Muscle of leg (tissue), 11 donors: ENCODE data around the gene MON2. TPM values are rescaled to one million over a fixed set of nuclear protein-coding genes. Genes with fewer than 3 reads are reported as not detected.

Source experiments
- DNase-seq: peaks from one replicate; pipeline ENCODE4 v3.0.0; 2013
- H3K27ac ChIP-seq: one replicate; pipeline ENCODE4 v1.5.1; 2013; ENCODE audit warnings: mild to moderate bottlenecking, low read length, control low read depth
- H3K27me3 ChIP-seq: one replicate; pipeline ENCODE4 v1.6.1; 2013; ENCODE audit warnings: low read length; ENCODE audit not compliant: control insufficient read depth, insufficient read depth
- H3K36me3 ChIP-seq: one replicate; pipeline ENCODE4 v1.6.1; 2013; ENCODE audit warnings: low read length; ENCODE audit not compliant: control insufficient read depth, insufficient read depth
- H3K4me1 ChIP-seq: one replicate; pipeline ENCODE4 v1.6.1; 2013; ENCODE audit warnings: low read length; ENCODE audit not compliant: control insufficient read depth, insufficient read depth
- H3K4me3 ChIP-seq: one replicate; pipeline ENCODE4 v1.5.1; 2013; ENCODE audit warnings: low read length, control low read depth
- H3K9me3 ChIP-seq: replicated peaks from 2 replicates; pipeline ENCODE4 v1.6.1; 2013; ENCODE audit warnings: low read depth, low read length; ENCODE audit not compliant: control insufficient read depth
- WGBS: methylation state at CpG from one replicate; pipeline ENCODE4 v1.1.5; 2013; ENCODE audit warnings: missing lambda C conversion rate; ENCODE audit not compliant: insufficient coverage; 5-methylcytosine and 5-hydroxymethylcytosine counted together
- polyA plus RNA-seq, 8 donors: library from polyadenylated mRNA; unstranded; fragments of 120-200 nt; gene quantifications; one replicate each; pipeline versions ENCODE4 v1.2.1 to v1.2.3, GENCODE V29; 2013; ENCODE audit warnings: inconsistent platforms in 1 of 8, low replicate concordance in 1 of 8; ENCODE audit not compliant: insufficient read length in 8 of 8, insufficient read depth in 1 of 8
- total RNA-seq: library from RNA; stranded (reverse); fragments of 120-200 nt; gene quantifications from one replicate; pipeline ENCODE4 v1.2.4, GENCODE V29; 2013

The MON2 gene
- total and polyA plus RNA-seq, 9 donors: 30.7 to 43.5 (median 32.6) TPM

DNA sequence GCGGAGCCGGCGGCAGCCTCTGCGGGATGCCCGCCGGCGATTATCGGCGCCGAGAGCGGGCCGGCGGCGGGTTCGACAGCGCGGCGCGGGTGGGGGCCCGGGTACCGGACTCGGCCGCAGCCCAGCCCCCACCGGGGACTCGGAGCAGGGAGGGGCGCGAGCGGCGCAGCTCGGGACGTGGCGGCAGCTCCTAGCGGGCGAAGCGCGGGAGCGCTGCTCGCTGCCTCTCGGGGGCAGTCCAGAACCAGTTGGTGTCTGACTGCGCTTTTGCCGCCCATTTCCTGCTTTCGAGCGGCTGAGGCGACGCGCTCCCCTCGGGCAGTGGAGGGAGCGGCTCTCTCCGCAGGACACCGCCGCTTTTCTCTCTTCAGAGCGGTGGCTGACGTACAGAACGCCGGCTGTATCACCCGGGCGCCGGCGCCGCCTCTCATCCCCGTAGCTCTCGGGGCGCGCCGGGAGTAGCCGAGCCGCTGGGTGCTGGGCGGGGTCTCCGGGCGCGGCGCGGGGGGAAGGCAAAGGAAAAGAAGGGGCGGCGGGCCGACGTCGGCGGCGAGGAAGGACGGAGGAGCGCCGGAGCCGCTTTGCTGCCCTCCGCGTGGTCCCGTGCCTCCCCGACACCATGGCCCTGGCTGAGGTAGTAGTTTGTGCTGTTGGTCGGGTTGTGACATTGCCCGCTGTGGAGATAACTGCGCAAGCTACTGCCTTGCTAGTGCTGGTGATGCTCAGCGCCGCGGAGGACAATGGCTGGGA, 136.6 kb downstream of the MON2 start:
- H3K27ac ChIP-seq: peak overlapping the region; percentile 97
- H3K27me3 ChIP-seq: no peaks in the 10 kb centered on the region
- H3K9me3 ChIP-seq: no peaks in the 10 kb centered on the region
- H3K4me1 ChIP-seq: peaks cover 5% of the 10 kb centered on the region
- under 1% methylated on average over 82 of the region's 94 CpGs for WGBS
- H3K36me3 ChIP-seq: no peaks in the 10 kb centered on the region
- DNase-seq: peak; percentile 94
- peak overlapping the region; percentile 88 for H3K4me3 ChIP-seq

DNA sequence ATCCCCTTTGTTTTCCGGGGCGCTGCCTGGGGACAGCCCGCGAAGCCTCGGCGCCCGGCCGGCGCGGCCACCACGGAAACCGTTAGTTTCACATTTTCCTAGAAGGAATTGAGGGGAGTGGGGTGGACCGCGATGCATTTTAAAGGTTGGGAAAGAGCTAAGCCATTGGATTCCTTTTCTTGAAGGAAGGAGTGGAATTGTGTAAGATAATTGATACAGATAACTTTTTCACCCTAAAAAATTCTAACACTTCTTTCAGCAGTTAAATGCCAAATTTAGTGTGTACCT, 137.1 kb downstream of the MON2 start:
- peak overlapping the region; percentile 88 for H3K4me3 ChIP-seq
- H3K27ac ChIP-seq: peak overlapping the region; percentile 97
- WGBS: 0% methylated on average over 12 of the region's 14 CpGs
- DNase-seq: no peak
- H3K9me3 ChIP-seq: no peaks in the 10 kb centered on the region
- H3K36me3 ChIP-seq: peaks cover 1% of the 10 kb centered on the region
- peaks cover 5% of the 10 kb centered on the region for H3K4me1 ChIP-seq
- no peaks in the 10 kb centered on the region for H3K27me3 ChIP-seq

DNA sequence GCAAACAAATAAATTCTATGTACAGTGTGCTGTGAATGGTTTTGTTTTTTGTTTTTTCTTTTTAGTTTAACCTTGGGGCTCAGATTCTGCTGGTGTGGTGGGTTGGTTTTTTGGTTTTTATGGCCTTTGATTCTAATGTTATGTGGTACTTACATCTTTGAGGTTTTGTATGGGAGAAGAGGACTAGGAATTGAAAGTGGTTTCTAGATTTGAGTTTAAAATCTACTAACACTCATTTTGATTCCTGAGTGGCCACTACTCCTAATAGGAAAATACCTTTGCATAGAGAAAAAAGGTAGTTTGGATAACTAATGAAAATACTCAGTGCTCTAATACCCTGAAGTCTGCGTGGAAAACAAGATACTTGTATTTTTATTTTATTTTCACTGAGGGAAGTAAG, 137.7 kb downstream of the MON2 start:
- peaks cover 5% of the 10 kb centered on the region for H3K4me1 ChIP-seq
- H3K27ac ChIP-seq: peak overlapping the region; percentile 97
- DNase-seq: no peak
- peak overlapping the region; percentile 88 for H3K4me3 ChIP-seq
- H3K9me3 ChIP-seq: no peaks in the 10 kb centered on the region
- WGBS: no CpG with 5 or more reads among the region's 1 CpG
- peaks cover 3% of the 10 kb centered on the region for H3K36me3 ChIP-seq
- no peaks in the 10 kb centered on the region for H3K27me3 ChIP-seq

DNA sequence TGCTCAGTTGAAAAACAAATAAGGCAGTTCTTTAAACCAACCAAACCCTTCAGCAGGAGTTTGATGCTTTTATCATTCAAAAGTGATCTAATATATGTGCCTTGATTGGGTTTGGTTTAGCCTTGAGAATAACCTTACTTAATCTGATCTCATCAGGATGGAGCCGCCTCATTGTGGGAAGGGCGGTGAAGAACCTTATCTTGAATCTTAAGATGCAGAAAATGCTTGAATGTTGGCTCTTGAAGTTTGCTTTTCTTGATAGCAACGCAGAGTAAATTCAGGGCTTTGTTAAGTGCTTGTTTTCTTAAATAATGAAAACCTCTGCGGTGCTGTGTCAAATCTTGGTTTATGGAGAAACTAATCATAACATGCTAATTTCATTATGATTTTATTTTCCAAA, 138.2 kb downstream of the MON2 start:
- H3K27me3 ChIP-seq: no peaks in the 10 kb centered on the region
- H3K4me1 ChIP-seq: peaks cover 5% of the 10 kb centered on the region
- peak overlapping the region; percentile 88 for H3K4me3 ChIP-seq
- H3K36me3 ChIP-seq: peaks cover 3% of the 10 kb centered on the region
- H3K27ac ChIP-seq: peak overlapping the region; percentile 97
- no CpG with 5 or more reads among the region's 4 CpGs for WGBS
- no peaks in the 10 kb centered on the region for H3K9me3 ChIP-seq
- DNase-seq: peak; percentile 47

DNA sequence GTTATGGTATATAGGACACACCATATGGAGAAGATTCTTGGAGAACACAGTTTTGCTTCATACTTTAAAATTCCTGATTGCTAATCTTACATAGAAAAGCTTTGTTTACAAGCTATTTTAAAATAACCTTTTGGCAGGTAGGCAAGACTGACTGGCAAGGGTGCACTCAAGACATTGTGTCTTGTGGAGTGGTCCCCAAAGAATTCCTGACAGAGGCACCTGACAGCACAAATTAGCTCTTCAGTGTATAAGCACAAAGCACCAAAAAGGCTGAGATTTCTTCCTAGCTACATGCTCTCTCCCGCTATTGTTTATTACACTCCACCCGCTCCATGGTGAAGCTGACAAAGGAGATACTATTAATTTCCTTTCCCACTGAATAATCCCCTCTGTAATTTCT, 139.4 kb downstream of the MON2 start:
- no peak overlapping the region for H3K4me3 ChIP-seq
- WGBS: no CpG with 5 or more reads among the region's 2 CpGs

DNA sequence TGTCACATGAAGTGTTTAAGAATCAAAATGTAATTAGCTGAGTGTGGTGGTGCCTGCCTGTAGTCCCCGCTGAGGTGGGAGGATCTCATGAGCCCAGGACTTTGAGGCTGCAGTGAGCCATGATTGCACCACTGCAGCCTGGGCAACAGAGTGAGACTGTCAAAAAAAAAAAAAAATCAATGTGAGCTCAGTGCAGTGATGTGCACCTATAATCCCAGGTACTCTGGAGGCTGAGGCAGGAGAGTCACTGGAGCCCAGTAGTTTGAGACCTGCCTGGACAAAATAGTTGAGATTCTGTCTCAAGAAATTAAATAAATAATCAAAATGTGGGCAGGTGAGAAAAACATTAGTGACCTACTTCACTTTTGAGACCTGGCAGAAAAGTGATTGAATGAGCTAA, 140.0 kb downstream of the MON2 start:
- Histone ChIP-seq H3K36me3 (peaks cover 3% of the 10 kb centered on the region), H3K4me3 (no peak overlapping the region), H3K27ac (no peak overlapping the region), H3K9me3 (no peaks in the 10 kb centered on the region), H3K27me3 (no peaks in the 10 kb centered on the region), H3K4me1 (peaks cover 4% of the 10 kb centered on the region)
- WGBS: 100% methylated on average over 1 of the region's 1 CpG
- no peak for DNase-seq

More for the DNA sequence above, 139.4 kb downstream of the MON2 start:
- no peak for DNase-seq
- Histone ChIP-seq H3K36me3 (peaks cover 3% of the 10 kb centered on the region), H3K27ac (no peak overlapping the region), H3K4me1 (peaks cover 5% of the 10 kb centered on the region), H3K9me3 (no peaks in the 10 kb centered on the region), H3K27me3 (no peaks in the 10 kb centered on the region)

DNA sequence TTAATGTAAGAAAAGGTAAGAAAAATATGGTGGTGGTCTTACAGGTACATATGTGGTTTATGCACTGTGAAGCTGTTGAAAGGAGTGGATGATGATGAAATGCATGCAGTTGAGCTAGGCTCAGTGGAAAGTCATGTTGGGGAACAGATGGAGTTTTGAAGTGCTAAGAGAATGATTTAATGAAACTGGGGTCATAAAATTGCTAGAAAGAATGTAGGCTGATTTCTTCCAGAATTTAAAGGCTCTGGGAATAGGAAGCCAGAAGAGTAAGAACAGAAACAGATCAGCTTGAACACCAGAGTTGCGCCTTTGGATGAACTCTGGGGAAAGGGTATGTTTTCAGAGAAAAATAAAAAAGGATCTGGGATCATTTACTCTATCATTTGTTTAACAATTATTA, 146.5 kb downstream of the MON2 start:
- no peaks in the 10 kb centered on the region for H3K27me3 ChIP-seq
- no peaks in the 10 kb centered on the region for H3K4me1 ChIP-seq
- H3K27ac ChIP-seq: no peak overlapping the region
- H3K9me3 ChIP-seq: no peaks in the 10 kb centered on the region
- no CpG with 5 or more reads among the region's 1 CpG for WGBS
- peak; percentile 81 for DNase-seq
- no peak overlapping the region for H3K4me3 ChIP-seq
- peaks cover 9% of the 10 kb centered on the region for H3K36me3 ChIP-seq

DNA sequence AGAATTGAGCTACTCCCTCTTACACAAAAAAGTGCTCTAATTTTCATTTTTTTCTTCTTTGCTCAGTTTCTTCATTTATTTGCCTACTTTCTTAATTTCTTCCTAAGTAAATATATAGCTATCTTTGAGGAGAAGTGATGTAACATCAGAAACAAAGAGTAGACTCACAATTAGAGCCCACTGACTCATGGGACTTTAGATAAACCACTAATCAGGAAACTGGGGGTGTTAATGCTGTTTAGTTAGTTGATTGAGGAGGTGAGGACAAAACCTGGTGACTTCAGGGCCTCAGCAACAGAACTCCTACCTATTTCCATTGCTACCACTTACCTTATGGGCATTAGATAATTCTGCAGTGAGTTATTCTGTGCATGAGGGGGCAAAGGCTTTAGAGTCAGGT, 151.7 kb downstream of the MON2 start:
- H3K4me3 ChIP-seq: no peak overlapping the region
- no peak overlapping the region for H3K27ac ChIP-seq
- H3K4me1 ChIP-seq: no peaks in the 10 kb centered on the region
- peaks cover 6% of the 10 kb centered on the region for H3K36me3 ChIP-seq
- DNase-seq: no peak
- no peaks in the 10 kb centered on the region for H3K9me3 ChIP-seq
- no peaks in the 10 kb centered on the region for H3K27me3 ChIP-seq

DNA sequence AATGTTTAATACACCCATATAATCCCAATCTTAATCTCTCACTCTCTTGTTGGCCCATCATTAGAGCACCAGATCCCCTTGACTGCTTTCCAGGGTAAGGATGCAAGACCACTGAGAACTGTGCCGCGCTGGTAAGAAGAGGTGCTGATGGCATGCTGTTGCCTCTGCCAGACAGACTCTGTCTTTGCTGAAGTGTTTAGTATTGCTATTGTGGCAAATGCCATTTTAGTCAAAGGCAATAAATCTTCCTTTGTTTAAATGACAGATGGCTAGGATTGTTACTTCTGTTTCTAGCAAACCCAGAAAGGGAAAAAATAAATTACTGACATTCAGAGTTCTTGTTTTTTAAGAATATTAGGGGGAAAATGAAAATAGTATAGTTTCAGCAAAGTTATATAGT, 152.3 kb downstream of the MON2 start:
- Histone ChIP-seq H3K27ac (no peak overlapping the region), H3K36me3 (peaks cover 6% of the 10 kb centered on the region), H3K4me1 (no peaks in the 10 kb centered on the region), H3K27me3 (no peaks in the 10 kb centered on the region), H3K4me3 (no peak overlapping the region), H3K9me3 (no peaks in the 10 kb centered on the region)
- WGBS: no CpG with 5 or more reads among the region's 2 CpGs
- DNase-seq: no peak

DNA sequence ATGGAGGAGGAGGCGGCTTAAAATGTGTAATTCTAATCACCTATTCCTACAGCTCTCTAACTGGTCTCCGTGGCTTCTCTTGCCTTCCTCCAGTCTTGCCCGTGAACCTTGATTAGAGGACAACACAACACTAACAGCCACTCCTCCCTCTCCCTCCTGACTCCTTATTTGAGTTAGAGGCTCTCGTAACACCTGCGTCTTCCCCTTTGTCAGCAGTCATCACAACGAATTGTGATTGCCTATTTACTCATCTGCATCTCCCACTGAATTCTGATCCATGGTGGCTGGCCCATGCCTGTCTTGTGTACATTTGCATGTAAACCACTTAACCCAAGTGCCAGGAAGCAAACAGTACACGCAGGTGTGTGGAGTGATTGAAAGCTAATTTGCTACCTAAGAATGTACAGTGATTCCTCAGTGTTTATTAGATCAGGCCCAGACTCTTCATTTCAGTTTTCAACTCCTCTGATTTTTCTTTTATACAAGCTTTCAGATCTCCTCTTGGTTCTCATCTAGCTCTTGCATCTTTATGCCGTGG, 154.5 kb downstream of the MON2 start:
- 67% methylated on average over 6 of the region's 8 CpGs for WGBS
- Histone ChIP-seq H3K4me3 (no peak overlapping the region), H3K4me1 (no peaks in the 10 kb centered on the region), H3K36me3 (peaks cover 4% of the 10 kb centered on the region), H3K9me3 (no peaks in the 10 kb centered on the region), H3K27ac (no peak overlapping the region), H3K27me3 (no peaks in the 10 kb centered on the region)
- DNase-seq: no peak

DNA sequence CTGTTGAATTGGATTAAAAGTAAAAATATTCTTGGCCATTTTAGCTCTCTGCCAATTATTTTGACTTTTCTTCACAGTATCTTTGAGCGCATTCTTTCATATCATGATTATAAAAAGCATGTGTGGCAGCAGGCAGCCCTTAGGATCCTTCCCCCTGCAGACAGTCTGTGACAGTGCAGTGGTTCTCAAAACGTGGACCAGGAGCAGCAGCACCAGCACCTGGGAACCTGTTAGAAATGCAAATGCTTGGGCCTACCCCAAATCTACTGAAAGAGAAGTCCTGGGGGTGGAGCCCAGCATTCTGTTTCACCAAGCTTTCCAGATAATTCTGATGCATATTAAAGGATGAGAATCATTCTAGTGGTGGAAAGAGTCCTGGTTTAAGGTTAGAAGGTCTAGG, 155.6 kb downstream of the MON2 start:
- Histone ChIP-seq H3K4me1 (no peaks in the 10 kb centered on the region), H3K4me3 (no peak overlapping the region), H3K36me3 (no peaks in the 10 kb centered on the region), H3K27ac (no peak overlapping the region), H3K27me3 (no peaks in the 10 kb centered on the region), H3K9me3 (no peaks in the 10 kb centered on the region)
- DNase-seq: no peak
- 67% methylated on average over 2 of the region's 2 CpGs for WGBS
